Anterior cingulate cortex (tissue), 58 donors: ENCODE data around the gene CYP27B1.

Experiments used
- DNase-seq, 58 donors: peaks; one replicate each; lab custom pipeline; 2025; lab: John Stamatoyannopoulos, UW

The CYP27B1 gene

DNA sequence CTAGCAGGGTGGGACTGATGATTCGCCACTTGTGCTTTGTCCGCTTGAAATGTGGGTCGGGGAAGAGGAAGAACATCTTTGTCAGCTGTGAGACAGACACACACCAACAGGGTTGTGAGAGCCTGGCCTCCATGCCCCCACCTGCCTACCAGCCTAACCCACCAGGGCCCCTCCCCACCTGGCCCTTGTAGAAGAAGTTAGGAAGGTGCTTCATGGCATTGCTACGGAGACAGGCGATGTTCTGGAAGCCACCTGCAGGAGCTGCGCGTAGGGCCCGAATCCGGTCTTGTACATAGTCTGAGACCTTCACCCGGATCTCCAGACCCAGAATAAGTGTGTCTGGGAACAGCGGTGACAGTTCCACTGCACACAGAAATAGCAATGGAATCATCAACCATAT is 2.7 kb upstream of the CYP27B1 start:
- no peak for DNase-seq

DNA sequence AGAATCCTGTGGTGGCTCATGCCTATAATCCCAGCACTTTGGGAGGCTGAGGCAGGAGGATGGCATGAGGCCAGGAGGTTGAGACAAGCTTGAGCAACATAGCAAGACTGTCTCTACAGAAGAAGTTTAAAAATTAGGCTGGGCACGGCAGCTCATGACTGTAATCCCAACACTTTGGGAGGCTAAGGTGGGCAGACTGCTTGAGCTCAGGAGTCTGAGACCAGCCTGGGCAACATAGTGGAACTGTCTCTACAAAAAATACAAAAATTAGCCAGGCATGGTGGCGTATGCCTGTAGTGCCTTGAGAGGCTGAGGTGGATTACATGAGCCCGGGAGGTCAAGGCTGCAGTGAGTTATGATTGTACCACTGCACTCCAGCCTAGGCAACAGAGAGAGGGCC is 998 bp upstream of the CYP27B1 start:
- no peak for DNase-seq

DNA sequence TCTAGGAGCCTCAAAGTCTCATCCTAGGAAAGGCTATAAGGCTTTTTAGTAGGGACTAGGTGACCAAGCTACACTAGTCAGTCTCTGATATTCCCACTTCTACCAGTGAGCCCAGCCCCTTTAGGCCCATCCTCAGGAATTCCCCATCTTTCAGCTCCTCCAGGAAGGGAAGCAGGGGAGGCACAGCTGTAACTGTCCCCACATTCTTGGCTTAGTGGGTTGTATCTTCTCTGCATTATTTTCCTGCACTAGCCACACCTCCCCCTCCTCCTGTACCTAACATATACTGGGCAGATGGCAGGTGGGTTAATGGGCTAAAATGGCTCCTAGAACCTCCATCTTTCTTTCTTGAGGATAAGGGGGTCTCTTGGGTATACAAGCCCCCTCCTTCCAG is 424 bp upstream of the CYP27B1 start:
- no peak for DNase-seq

DNA sequence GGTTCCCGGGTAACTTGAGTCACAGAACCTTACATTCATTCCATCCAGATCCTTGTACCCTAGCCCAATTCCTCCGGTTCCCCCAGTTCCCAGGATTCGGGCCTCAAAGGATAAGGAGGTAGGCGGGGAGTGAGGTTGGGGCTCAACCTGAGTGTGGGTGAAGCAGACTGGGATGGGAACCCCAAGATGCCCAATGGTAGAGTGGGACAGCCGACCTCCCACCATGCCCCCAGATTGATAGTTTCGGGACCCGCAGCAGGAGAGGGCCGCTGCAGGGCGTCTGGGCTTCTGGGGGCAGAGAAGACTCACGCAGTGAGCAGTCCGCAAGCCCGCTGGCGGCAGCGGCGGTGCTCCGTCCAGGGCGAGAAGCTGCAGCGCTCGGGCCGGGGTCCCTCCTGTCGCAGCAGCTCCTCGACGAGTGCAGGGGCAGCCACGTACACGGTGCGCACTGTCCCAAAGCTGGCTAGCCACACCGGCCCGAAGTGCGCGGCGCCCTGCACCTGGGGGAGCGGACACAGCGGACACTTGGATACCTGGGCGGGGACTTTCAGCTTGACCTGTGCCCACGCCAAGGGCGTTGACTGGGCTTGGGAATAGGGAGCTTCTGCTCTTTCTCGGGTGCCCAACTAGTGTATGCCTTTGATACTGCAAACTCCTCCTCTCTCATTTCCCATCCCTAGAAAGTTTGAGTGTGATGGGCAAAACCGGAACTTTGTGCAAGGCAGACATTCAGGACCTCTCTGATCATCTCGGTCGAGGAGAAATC is 997 bp downstream of the CYP27B1 start:
- no peak for DNase-seq

DNA sequence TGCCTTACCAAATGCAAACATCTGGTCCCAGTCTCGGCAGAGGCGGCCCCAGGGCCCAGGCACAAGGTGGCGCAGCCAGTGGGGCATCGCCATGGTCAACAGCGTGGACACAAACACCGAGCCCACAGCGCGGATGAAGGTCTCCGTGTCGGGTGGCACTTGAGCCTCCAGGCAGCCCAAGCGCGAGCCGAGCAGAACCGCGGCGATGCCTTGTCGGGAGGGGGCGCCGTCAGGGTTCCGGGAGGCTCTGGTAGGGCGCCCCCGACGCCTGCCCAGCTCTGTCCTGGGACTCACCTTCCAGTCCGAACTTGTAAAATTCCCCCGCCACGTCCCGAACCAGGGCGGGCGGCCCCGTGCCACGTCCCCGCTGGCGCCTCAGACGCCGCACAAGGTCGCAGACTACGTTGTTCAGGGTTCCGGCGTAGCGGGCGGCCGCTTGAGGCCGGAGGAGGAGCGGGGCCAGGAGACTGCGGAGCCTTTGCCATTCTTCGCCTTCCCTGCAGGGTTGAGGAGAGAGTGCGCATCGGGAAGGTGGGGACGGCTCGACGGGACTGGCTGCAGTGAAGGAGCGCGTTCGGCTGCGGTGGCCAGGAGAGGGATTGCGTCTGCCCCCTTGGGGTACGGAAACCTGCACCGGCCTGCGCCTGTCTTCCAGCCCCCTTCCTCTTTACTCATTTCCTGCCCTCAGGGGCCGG is 1.7 kb downstream of the CYP27B1 start:
- no peak for DNase-seq

DNA sequence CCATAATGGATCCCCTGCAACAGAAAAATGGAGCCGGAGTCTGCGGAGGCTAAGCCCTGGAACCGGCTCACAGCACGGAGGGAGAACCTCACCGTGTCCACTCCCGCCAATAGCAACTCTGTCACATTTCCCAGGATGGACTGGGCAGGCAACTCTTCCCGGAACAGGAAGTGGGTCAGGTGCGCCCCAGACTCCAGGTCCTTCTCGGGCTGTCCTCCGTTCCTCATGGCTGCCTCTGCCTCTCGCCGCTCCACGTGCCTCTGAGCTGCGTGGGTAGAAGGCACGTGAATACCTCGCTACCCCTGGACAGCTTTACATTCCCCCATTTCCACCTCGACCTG is 2.2 kb downstream of the CYP27B1 start:
- DNase-seq, result no peak

DNA sequence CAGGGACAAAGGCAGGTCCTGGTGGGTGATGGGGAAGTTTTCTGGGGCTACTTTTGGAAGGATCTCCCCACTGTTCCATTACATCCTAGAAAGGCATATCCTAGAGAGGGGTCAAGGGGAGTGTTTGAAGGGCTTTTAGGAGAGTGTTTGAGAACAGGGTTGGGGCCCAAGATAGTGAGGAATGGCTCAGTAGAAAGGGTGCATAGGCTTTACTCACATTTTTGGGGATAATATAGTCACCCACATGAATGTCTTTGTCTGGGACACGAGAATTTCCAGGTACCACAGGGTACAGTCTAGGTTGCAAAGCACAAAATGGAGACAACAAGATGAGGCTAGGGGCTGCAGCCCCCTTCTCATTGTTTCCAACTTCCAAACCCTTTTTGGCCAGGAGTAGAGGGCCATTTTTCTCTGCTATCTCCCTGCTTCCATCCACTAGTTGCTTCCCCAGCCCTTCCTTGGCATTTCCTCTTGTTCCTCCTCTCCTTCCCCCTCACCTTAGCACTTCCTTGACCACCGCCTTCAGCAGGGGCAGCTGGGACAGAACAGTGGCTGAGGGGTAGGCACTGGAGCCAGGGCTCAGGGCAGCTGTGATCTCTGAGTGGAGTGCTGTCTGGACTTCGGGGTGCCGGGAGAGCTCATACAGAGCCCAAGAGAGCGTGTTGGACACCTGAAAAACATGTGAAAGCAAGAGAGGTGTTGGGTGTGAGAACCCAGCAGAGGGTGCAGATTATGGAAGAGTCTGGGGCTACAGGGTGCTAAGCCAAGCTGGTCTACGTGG is 2.8 kb downstream of the CYP27B1 start:
- DNase-seq, result no peak

DNA sequence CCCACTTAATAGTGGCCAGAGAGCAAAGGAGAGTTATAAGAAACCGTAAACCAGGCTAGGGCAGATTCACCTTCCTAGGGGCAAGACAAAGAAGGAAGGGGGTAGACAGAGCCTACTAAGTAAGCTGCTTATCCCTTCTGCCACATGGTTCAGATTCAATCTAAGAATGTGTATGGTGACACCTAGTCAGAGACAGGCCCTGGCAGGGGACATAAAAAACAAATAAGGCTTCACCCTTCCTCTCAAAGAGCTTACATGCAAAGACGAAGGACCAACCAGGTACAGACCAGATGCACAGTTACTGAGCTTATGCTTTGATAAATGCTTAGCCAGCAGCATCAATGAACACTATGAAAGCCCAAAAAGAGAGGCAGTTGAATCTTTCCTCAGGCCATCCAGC is 4.4 kb downstream of the CYP27B1 start:
- no peak for DNase-seq

DNA sequence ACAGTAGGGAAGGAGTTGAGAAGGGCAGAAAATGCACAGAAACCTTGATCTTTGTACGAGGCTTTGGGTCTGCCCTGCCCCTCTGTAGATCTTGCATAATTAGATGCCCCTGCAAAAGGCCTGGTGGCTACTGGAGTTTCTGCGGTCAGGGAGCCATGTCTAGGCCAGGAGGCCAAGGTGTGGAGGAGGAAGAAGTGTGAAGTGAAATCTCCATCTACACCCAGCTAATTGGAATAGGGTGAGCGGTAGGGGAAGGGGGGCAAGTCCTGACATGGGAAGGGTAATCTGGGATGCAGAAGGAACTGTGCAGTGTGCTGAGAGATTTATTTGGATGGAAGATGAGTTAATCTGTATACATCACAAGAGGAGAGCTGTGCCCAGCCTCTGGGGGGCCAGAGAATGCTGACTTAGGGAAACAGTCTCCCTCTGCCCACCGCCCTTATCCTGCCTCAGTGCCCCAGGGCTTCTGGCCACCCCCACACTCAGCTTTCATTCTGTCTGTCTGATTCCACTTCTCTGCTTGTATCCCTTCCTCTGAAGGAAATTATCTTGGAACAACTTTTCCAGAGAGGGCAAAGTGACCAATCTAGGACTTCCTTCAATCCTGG is 5.4 kb downstream of the CYP27B1 start:
- DNase-seq, result no peak

DNA sequence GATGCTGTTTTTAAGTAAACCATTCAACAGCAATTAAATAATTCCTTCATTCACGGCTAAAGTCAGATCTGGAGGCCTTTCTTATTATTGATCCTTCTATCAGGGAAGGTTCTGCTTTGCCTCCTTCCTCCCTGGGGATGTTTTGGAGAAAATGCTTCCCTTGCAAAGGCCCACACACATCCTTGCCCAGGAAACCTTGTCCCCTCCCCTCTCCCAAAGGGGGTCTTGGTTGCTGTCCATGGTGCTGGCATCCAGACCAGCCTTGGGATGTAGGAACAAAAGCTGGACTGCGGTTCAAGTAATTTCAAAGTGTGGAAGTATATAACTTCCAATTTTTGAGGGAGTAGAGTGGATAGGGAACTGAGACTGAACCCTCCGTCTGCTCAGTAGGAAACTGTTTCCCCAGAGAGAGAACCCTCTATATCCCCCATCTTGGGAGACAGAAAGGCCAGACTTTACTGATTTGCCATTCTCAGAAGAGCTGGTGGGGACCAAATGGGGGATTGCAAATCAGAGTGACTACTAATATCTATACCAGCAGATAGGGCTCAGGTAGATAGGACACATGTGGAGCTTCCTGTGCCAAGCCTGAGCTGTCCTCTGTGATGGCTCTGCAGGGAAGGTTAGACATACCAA is 6.4 kb downstream of the CYP27B1 start:
- no peak for DNase-seq

DNA sequence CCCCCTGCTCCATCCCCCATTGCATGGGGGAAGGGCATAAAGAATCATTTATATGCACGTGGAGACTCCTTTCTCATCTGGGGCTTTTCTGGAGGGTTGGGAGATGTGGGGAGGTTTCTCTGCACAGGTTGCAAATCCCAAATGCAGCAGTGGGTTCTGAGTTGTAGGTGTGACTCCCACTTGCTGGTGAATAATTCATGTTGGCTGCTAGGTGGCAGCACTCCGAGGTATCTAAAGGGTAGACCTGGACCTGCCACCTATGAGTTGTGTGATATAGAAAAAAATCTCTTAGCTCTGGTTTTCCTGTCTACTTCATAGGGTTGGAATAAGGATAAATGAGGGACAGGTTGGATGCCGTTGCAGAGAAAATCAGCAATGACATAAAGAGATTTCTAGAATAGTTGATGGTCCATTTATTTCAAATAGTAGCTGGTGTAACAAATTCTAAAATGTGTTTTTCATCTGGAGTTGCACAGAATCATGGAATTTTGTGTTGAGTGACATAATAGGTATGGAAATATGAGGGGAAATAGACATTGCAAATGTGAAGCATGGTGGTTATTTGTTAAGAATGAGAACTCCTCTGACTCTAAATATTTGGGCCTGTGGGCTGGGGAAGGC is 7.4 kb downstream of the CYP27B1 start:
- DNase-seq, result no peak

DNA sequence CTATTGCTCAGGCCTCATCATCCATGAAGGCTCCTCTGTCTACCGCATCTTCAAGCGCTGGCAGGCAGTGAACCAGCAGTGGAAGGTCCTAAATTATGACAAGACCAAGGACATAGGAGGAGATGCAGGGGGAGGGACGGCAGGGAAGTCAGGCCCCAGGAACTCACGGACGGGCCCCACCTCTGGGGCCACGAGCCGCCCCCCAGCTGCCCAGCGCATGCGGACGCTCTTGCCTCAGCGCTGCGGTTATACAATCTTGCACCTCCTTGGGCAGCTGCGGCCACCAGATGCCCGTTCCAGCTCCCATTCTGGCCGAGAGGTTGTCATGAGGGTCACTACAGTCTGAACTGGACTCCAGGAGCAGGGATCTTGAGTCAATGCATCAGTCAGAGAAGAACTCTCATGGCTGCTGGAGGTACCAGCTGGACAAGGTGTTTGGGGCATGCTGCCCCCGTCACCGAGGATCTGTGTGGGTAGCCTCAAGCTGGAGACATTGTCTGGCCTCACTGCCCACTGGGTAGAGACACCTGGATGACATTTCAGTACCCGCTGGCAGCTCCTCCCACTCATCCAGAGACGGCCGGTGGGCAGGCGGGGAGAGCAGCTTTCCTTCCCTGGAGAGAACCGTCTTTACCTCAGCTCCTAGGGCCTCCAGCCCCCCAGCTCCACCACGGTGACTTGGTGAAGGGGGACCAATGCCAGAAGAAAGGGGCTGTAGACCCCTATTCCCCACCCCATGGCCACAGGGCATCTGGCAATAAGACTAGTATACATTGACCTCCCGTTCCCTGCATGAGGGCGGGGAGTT is 8.1 kb downstream of the CYP27B1 start:
- no peak for DNase-seq

DNA sequence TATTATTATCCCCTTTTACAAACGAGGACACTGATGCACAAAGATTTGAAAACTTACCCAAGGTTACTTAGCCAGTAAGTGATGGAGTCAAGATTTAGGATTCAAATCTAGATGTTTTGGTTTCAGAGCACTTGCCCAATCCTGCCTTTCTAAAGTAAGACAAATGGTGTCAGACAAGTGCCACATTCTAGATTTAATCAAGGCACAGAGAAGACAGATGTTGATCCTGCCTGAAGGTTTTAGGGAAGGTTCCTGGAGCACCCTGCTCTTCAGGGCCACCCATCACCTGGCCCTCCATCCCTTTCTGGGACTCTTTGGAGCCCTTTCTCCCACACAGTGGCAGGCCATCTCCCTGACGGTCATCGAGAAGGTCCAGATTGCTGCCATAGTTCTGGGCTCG is 9.1 kb downstream of the CYP27B1 start:
- no peak for DNase-seq

DNA sequence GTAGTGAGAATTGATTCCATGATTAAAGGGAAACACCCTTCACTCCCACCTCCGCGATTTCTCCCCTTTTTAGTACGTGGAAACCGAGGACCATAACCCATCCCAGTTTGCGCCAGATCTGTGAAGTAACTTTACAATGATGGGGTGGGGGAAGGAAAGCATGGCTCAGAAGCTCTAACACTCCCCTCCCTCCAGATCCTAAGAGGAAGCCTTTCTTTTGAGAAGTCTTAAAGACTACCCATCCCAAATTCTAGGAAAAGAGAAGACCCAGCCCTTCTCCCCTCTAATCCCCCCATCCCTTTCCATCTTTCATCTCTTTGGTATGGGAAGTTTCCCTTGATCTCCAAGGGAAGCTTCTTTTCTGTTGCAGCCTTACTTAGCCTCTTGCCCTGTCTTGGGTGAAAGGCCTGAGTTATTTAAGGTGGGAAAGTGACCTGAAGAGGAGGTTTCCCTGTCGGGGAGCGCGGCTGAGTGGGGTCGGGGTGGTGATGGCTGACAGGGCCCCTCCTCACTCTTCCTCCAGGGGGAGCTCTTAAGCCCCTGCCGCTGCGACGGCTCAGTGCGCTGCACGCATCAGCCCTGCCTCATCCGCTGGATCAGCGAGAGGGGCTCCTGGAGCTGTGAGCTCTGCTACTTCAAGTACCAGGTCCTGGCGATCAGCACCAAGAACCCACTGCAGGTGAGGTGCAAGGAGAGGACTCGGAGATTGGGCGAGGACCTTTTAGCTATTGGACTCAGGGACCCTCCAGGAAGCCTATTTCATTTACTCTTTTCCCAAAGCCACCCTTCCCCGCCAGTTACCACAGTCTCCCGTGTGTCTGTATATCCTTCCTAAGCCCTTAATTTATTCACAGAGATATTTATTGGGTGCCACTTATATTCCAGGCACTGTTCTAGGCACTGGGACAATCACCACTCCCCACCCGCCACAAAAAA is 10.2 kb downstream of the CYP27B1 start:
- peak in 2 of 58 donors; percentile 9 to 12 for DNase-seq

DNA sequence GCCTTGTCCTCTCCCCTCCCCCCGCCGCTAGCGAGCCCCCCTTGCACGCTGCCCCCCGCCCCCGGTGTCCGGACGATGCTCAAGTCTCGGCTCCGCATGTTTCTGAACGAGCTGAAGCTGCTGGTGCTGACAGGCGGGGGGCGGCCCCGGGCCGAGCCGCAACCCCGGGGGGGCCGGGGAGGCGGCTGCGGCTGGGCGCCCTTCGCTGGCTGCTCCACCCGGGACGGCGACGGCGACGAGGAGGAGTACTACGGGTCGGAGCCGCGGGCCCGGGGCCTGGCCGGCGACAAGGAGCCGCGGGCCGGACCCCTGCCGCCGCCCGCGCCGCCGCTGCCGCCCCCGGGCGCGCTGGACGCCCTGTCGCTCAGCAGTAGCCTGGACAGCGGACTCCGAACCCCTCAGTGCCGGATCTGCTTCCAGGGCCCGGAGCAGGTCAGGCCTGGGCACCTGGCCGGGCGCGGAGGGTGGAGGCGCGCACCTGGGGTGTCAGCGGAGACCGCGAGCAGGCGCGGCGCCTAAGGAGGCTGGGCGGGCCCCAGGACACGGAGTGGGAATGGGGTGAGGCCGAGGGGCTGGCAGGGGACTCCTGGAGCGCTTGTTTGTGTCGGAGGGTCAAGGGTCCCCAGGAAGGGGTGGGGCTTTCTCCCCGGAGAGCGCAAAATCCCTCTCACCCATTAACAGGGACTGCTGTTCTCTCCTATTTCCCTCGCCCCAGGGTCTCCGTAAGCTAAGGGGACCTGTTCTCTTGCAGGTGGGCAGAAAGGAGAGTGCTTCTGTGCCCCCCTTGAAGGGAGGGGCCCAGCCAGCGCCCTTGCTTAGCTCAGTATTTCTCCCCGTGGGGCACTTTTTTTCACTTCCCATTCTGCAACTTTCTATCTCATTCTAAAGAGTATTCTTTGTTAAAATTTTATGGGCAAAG is 11.2 kb downstream of the CYP27B1 start:
- peak in 1 of 58 donors; percentile 48 for DNase-seq

DNA sequence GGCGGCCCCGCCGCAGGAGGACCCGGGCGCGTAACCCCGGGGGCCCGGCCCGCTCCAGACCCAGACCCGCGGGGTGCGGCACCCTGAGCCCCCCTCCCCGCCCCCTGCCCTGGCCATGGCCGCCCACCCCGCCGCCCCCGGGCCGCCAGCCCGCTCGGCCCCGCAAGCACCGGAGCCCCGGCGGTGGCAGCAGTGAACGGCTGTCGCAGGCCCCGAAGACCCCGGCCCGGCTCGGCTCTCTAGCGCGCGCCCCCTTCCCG is 11.8 kb downstream of the CYP27B1 start:
- no peak for DNase-seq

DNA sequence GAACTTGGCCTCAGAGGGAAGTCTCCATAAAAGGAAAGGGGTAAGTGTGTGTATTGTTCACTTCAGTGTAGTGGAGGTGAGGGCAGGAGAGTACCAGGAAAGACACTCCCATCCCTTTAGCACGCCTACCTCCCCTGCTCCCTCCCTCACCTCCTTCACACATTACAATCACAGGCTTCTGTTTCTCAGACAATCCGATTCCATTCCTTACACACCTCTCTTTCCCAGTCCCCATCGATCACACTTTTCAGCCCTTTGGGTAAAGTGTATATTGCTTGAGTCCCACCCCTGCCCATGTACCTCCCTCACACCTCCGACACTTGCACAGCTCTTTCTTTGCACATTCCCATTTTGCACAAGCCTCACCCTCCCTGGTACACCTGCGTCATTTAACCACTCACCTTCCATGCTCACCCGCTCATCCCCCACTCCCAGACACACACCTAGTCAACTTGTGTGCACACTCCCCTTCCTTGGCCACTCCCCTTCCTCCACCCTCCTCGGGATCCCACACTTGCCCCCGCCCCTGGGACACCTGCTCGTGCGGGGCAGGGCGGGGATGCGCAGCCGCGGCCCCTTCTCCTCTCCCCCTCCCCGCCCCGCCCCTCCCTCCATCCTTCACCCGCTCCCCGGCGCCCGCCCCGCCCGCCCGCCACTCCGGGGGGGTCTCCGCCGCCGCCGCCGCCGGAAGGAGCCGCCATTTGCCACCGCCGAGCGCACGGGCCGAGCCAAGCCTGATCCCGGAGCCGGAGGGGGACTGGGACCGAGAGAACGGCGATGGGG is 12.3 kb downstream of the CYP27B1 start, which contains the start of gene MARCHF9:
Gene MARCHF9 (plus strand): TSS at position 693 of the 783 bp plus-strand sequence. CDS start 426 bp downstream, outside the sequence.
- DNase-seq, result peak in 45 of 58 donors; percentile 8 to 68 (median 39)
